IPS-18c (cell line): Measurements from ENCODE around the gene KIAA1328.
"Not testable (repeated sequence)": the region's sequence is repeated elsewhere in the genome, so short reads cannot be mapped to it uniquely, and the experiment has no call there.

Experiments used
- H3K4me3 ChIP-seq: 2 replicates; pipeline ENCODE4 v1.7.0; 2013; ENCODE audit warnings: low read depth, mild to moderate bottlenecking, low read length, moderate library complexity; ENCODE audit not compliant: insufficient read depth
- H3K9me3 ChIP-seq: one replicate; pipeline ENCODE4 v1.6.1; 2013; ENCODE audit warnings: mild to moderate bottlenecking, low read length, moderate library complexity; ENCODE audit not compliant: control insufficient read depth, insufficient read depth

Gene KIAA1328

DNA sequence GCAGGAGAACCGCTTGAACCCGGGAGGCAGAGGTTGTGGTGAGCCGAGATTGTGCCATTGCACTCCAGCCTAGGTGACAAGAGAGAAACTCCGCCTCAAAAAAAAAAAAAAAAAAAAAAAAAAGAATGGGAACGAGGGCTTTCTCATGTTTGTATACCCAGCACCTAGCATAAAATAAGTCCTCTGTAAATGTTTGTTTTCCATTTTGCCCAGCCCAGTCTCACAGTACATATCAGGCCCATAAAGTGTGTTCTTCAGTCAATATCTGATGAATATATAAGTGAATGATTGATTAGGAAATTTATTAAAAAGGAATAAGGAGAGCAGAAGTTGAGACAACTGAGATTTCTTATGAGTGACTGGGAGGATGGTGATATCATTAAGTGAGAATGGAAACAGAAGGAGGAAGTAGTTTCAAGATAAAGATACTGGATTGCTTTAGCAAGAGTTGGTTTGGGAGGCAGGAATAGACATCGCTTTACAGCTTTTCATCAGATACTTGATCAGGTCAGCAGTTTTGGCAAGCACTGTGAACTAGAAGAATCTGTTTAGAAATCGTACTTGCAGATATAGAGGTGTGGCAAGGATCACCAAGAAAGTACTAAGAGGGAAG, 327.5 kb downstream of the KIAA1328 start:
- Histone ChIP-seq H3K4me3 (no peak overlapping the region), H3K9me3 (no peaks in the 10 kb centered on the region)

DNA sequence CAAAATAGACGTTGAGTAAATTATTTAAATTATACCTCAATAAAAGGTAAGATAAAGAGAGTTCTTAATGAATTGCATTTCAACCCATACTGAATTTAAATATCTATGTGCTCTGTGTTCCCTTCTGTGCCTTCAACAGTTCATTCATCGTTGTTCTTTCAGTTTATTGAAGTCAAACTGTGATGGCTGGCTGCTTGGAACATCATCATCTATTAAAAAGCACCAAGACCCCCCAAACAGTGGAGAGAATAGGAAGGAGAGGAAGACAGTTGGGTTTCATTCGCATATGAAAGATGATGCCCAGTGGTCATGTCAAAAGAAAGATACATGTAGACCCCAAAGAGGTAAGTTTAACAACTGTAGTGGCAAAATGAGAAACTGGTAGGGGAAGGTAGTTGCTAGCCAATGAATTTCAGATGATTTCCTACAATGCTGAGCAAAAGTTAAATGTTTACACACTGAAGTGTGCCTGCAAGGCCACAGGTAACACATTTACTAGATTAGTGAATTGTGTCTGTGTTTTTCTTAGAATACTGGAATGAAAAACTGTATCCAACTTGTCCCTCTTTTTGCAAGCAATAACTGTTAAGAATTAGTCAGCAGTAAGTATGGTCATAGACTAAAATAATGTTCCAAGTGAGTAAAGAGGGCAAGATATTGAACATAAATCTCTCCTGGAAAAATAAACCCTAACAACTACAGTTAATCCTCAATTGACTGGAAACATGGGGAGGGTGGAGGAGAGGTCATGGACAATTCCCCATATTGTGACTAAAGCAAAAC, 331.3 kb downstream of the KIAA1328 start:
- Histone ChIP-seq H3K9me3 (no peaks in the 10 kb centered on the region), H3K4me3 (no peak overlapping the region)

DNA sequence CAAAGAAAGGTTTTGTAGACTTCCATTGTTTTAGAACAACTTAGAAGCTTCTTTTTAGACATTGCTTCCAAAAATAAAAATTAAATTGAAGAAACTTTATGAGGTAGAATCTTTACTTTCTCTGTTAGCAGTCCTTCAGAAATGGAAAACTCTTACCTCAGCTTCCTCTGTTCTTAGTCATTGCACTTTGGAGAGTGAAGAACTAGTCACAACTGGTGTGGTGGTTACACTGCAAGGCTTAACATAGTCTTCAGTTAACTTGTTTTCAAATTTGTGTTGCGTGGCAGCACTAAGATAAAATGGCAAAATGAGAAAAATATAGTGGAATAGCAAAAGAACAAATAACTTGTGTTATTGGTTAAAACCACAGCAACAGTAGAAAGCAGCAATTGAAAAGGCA, 332.6 kb downstream of the KIAA1328 start:
- no peak overlapping the region for H3K4me3 ChIP-seq
- no peaks in the 10 kb centered on the region for H3K9me3 ChIP-seq

DNA sequence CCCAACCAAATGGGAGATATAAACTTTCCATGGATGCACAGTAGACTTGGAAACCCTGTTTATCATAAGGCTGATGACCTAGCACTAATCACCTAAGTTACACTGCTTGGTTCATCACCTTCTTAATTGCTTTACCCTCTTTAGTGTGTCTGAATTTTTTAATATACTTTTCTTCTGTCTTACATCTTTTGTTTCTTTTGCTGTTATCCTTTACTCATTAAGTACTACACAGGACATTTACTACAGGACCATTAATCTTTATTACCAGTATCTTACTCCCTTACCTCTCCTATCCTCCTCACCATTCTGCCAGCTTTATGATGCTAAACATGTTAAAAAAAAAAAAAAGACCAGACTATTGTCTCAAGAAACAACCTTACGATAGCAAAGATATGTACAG, 333.6 kb downstream of the KIAA1328 start:
- H3K9me3 ChIP-seq, result no peaks in the 10 kb centered on the region

DNA sequence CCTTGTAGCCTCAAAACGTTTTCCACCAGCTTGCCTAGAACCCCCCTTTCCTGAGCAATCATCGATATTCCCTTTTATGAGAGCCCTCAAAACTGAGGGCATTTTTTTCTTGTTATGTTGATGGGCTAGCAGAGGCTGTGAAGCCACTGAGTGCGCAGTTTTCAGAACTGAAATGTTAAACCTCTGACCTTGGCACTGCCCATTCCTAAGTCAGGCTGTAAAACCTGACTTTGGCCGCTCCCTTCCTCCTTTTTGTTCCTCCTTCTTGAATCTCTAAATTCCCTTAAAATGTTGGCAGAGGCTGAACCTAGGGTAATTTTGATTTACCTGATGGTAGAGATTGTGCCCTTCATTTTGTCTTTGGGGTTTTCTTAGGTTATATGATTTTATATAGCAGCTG, 334.2 kb downstream of the KIAA1328 start:
- Histone ChIP-seq H3K9me3 (no peaks in the 10 kb centered on the region), H3K4me3 (no peak overlapping the region)

More for the DNA sequence above, 333.6 kb downstream of the KIAA1328 start:
- no peak overlapping the region for H3K4me3 ChIP-seq

DNA sequence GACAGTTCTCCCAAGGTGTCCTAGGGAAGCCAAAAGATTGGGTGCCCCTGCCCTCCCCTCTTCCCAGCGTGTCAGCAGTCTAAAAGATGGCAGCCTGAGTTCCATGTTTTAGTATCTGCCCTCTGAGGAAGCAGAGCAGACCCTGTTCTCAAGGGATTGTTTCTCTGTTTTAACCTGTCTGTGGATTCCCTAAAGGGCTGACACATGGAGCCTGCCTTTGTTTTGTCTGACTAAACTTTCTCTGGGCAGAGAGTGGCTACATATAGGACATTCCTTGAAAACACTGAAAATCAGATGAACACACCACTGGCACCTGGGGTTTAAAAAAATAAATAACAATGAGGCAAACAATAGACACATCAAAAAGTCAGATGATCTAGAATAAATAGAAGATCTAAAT, 337.6 kb downstream of the KIAA1328 start:
- Histone ChIP-seq H3K4me3 (no peak overlapping the region), H3K9me3 (no peaks in the 10 kb centered on the region)

DNA sequence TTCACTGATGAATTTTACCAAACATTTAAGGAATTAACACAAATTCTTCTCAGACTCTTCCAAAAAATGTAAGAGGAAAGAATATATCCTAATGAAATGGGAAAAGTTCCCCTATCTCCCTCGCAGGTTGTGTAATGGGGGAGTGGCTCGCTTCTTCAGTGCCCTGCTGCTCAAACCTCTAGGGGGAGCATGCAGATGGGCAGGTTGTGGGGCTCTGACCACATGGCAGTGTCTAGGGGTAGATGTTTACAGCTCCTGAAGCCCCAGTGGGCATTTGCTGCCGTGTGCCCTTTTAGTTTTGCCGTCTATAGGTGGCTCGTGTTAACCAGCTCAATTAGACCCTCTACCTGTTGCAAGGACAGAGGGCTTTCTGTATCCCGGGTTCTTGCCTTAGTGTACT, 338.0 kb downstream of the KIAA1328 start:
- H3K4me3 ChIP-seq, H3K9me3 ChIP-seq: not testable (repeated sequence)

DNA sequence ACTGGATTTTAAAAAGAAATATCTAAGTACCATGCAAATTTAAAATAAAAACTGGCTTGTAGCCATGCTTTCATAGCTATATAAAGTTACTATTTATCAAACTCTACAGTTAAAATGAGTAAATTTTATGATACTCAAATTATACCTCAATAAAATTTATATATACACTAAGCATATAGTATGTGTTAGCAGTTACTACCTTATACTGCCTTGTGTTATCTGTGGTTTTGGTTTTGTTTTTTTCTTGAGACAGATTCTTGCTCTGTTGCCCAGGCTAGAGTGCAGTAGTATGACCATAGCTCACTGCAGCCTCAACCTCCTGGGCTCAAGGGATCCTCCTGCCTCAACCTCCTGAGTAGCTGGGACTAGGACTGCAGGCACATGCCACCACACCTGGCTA, 342.1 kb downstream of the KIAA1328 start:
- H3K9me3 ChIP-seq, result no peaks in the 10 kb centered on the region

DNA sequence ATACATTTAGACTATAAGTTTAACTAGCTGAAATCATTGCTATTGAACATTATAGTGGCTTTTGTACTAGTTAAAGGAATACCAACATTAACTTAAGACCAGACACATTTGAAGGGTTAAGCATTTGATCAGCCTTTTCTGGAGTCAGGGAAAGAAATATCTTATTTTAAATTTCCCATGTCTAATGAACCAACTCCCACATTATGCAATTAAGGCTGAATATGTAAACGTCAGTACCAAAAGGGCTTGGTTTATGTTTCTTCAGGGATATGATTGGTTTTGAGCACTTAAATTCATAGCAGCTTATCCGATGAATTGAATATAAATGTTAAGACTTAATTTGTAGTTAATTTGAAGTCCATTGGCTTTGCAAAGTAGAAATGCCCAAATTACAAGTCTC, 344.5 kb downstream of the KIAA1328 start:
- no peaks in the 10 kb centered on the region for H3K9me3 ChIP-seq
- no peak overlapping the region for H3K4me3 ChIP-seq

More for the DNA sequence above, 342.1 kb downstream of the KIAA1328 start:
- no peak overlapping the region for H3K4me3 ChIP-seq

DNA sequence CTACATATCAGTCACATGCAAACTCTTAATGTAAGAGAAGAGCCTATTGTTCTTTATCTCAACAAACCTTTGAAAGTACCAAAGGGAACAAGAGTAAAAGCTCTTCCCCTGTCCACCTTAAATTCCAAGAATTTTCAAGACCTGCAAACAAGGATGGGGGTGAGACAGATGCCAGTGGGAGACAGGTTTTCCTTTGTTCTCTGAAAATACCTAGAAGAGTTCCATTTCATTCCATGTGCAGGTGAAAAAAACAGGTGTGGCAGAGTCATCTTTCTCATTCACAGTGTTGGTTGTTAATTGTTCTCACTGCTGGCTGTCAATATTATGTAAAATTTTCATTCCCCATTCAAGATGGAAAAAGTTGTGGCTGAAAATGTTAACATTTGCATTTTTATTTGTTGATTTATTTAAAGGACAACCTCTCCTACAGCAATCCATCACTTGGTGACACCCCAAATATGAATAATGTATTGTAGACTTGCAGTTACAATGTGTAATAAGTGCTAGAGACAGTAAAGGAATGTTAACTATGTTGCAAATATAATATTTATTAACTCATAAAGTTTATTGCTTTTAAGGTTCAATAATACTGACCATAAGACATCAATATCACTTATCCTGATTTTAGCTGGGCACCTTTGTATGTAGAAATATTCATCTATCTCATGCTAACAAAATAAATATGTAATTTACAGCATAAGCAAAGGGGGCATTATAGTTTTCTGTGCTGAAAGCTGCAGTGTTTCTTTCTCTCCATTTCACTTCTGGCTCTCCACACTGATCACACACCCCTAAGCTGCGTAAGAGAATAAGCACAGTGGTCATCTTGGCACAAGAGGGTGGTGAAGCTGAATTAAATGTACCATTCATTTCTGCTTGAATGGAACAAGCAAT, 347.0 kb downstream of the KIAA1328 start:
- H3K4me3 ChIP-seq, result no peak overlapping the region
- H3K9me3 ChIP-seq, result no peaks in the 10 kb centered on the region

DNA sequence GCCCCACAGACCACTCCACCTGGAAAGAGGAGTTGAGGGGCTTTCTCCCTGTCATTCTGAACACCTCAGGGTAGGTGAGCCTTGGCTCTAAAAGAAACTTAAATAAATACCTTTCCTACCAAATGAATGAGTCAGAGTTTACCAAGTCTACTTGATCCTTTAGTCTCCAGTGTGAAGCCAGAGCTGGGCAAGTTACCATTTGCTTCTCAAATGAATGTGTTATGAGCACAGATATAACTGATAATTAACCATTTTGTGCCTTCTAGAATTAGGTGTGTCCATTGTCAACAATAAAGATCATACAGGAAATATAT, 347.7 kb downstream of the KIAA1328 start:
- Histone ChIP-seq H3K9me3 (no peaks in the 10 kb centered on the region), H3K4me3 (no peak overlapping the region)

DNA sequence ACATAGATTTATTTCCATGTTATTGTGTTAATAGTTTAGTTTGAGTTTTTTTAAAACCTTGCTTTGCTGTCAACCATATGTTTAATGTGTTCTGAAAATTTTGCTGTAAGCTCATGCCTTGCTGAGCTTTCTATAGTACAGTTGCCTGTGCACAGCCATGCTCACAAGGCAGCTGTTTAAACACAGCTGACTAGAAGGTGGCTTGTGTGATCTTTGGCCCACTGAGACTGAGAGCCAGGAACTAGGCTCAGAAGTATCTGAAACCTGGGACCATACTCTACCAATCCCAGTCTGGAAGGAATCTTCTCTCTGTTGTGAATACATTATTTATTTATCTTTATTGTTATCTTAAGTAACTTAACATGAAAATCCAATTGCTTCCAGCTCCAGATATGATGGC, 350.5 kb downstream of the KIAA1328 start:
- no peak overlapping the region for H3K4me3 ChIP-seq
- no peaks in the 10 kb centered on the region for H3K9me3 ChIP-seq

DNA sequence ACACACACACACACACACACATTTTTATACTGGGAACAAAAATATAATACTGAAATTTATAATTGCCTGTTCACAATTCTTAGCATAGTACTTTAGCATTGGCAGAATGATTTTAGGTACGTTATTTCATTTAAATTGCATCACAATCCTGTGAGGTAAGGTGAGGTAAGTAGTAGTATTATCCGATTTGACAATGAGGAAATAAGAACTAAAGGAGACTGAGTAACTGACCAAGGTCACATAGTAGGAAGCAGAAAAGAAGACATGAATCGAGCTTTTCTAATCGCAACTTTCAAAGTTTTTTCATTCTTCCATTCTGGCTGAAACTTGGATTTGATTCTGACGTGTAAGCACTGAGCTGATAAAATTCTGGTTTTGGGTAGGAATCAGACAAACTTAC, 351.2 kb downstream of the KIAA1328 start:
- no peaks in the 10 kb centered on the region for H3K9me3 ChIP-seq
- no peak overlapping the region for H3K4me3 ChIP-seq

DNA sequence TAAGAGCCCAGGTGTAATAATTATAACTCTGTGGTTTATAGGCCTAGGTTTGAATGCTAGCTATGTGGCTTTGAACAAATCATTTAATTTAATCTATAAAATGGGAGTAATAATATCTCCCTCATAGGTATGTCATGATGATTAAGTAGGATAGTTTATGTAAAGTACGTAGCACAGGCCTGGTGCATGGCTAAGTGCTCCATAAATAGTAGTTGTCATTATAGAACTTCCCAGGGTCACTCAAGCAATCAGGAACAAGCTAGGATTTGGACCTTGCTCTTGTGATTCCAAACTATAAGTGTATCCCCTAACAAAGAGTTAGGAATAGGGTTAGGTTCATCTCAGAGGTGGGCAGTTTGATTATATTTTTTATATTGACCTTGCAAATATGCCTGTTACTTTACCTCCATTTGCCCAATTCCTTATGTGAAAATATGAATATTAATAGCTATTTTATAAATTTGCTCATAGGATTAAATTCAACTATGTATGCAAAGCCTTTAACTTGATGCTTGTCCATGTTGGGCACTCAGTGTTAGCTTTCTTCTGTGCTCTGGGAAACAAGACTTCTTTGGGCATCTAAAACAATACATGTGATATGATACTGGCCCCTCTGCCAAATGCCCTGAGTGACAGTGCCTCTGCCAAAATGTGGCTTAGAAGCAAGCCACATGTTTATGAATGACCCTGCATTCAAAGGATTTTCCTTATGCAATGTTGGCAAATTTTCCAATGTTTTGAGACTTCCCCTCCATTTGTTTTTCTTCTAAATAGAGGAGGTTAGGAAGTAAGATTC, 353.6 kb downstream of the KIAA1328 start:
- no peaks in the 10 kb centered on the region for H3K9me3 ChIP-seq
- H3K4me3 ChIP-seq, result no peak overlapping the region

DNA sequence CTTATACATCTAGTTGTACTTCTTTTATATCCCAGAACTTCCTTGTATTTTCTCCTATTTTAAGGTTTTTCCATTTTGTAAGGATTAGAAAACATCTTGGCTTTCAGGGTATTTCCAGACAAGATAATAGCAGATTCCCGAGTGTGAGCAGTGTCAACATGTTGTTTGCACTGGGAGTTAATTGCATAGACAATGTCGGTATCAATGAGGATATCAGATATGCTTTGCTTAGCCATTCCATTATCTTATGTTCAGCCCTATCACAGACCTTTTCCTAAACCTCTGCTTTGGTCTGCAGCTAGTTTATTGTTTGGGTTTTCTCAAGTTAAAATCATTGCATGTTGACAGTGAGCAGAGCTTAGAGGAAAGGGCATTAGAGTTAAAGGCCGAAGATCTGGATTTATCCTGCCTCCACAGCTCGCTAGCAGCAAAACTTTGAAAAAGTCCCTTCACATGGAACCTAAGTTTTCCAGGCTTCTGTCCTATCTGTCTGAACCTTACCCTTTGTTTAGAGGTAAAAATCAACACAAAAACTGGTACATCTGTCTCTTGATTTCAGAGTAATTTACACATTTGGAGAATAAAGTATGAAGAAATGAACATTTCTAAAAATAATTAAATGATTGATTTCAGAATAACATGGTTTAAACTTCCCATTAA, 355.4 kb downstream of the KIAA1328 start:
- H3K4me3 ChIP-seq, result no peak overlapping the region
- H3K9me3 ChIP-seq, result no peaks in the 10 kb centered on the region

DNA sequence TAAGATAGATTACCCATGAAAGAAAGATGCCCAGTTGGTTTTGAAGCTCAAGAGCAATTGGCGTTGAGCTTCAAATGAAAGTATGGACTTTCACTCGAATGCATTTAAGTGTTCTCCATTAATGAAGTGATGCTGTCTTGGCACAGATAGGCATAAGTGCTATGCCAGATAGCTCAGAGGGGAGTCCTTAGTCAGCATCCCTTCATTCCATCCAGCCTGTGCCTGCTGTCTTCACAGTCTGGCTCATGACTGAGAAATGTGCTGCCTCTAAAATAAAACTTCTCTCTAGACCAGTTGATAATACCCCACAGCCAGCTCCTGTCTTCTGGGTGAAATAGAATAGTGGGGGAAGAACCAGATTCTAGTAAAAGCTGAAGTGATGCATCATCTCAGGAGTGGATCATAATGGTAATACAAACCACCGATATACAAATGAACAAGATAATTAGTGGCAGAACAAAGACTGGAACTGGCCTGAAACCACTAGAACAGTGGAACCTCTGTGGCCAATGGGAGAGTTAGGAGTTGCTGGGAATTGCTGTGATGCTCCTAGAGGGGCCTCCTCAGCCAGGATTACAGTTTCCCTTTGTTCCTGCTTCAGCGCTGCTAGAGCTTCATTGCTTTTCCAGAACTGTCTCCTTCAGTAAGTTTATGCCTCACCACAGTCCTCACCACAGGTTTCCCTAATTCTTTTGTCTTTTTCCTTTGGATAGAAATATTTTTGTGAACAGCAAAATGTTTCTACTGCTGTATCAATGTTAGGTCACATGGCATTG, 359.3 kb downstream of the KIAA1328 start:
- H3K4me3 ChIP-seq, result no peak overlapping the region

More for the DNA sequence above, 359.3 kb downstream of the KIAA1328 start:
- no peaks in the 10 kb centered on the region for H3K9me3 ChIP-seq
